Ishikawa (cell line): Measurements from ENCODE around the gene KRTAP25-1.

ENCODE experiments used
- CEBPB ChIP-seq: IDR thresholded peaks from 2 replicates; pipeline ENCODE4 v1.6.1; 2012
- CREB1 ChIP-seq: IDR thresholded peaks from 2 replicates; pipeline ENCODE4 v1.6.1; 2012; ENCODE audit warnings: low read depth
- EGR1 ChIP-seq: IDR thresholded peaks from 2 replicates; pipeline ENCODE4 v1.6.1; 2012
- EP300 ChIP-seq: IDR thresholded peaks from 2 replicates; pipeline ENCODE4 v1.6.1; 2012; ENCODE audit warnings: borderline replicate concordance
- FOXM1 ChIP-seq: IDR thresholded peaks from 2 replicates; pipeline ENCODE4 v1.6.1; 2012; ENCODE audit warnings: low read depth, borderline replicate concordance
- NFIC ChIP-seq: IDR thresholded peaks from 2 replicates; pipeline ENCODE4 v1.6.1; 2012
- RAD21 ChIP-seq: IDR thresholded peaks from 2 replicates; pipeline ENCODE4 v1.6.1; 2012; ENCODE audit warnings: low read depth
- REST ChIP-seq: IDR thresholded peaks from 2 replicates; pipeline ENCODE4 v1.6.1; 2012; ENCODE audit warnings: low read depth, mild to moderate bottlenecking
- TAF1 ChIP-seq: IDR thresholded peaks from 2 replicates; pipeline ENCODE4 v1.6.1; 2012; ENCODE audit warnings: low read depth, mild to moderate bottlenecking
- TCF12 ChIP-seq: IDR thresholded peaks from 2 replicates; pipeline ENCODE4 v1.6.1; 2012; ENCODE audit warnings: low read depth
- TEAD4 ChIP-seq: IDR thresholded peaks from 2 replicates; pipeline ENCODE4 v1.6.1; 2012
- USF1 ChIP-seq: IDR thresholded peaks from 2 replicates; pipeline ENCODE4 v1.6.1; 2012
- YY1 ChIP-seq: IDR thresholded peaks from 2 replicates; pipeline ENCODE4 v1.6.1; 2012; ENCODE audit warnings: low read depth
- ZBTB7A ChIP-seq: IDR thresholded peaks from 2 replicates; pipeline ENCODE4 v1.6.1; 2012; ENCODE audit warnings: low read depth
- TF ChIP-seq, protein P1 (sequence below): IDR thresholded peaks from 2 replicates; pipeline ENCODE4 v1.6.1; 2012

KRTAP25-1 gene, protein sequence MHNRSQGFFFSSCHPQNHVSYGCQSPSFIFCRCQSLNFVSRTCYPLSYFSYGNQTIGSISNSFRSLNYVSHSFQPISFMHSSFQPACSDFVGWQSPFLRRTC

DNA sequence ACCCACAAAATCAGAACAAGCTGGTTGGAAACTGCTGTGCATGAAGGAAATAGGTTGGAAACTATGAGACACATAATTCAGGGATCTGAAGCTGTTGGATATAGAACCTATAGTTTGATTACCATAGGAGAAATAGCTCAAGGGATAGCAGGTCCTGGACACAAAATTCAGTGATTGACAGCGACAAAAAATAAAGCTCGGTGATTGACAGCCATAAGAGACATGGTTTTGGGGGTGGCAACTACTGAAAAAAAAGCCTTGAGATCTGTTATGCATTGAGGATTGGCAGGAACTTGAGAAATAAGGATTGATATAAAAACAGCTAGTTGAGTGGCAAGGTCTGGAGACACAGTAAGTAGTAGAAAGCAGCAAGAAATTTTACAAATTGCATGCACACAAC lies at the start of gene KRTAP25-1:
Gene KRTAP25-1 (minus strand): TSS at position 300 of the 400 bp plus-strand sequence. CDS start 24 bp downstream, at position 276.
- TF ChIP-seq FOXM1 (no peak), EP300 (no peak), EGR1 (no peak), TAF1 (no peak)

DNA sequence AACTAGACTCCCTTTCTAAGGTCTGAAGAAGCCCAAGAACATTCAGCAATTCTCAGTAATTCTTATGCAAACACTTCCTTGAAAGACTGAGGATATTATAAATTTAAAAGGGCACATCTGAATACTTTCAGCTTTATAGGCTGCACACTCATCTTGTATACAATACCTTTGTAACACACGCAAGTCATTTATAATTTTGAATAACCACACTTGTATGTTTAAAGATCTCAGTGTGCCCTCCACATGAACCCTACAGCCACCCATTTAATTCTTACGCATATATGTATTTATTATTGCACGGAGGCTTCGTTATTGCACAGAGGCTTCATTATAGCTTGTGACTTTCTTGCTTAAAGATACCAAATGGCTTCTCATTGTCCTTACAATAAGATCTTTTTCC lies 49.4 kb upstream of the KRTAP25-1 start:
- no peak for TF ChIP-seq RAD21
- TF ChIP-seq, protein P1, sequence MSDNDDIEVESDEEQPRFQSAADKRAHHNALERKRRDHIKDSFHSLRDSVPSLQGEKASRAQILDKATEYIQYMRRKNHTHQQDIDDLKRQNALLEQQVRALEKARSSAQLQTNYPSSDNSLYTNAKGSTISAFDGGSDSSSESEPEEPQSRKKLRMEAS = no peak
- no peak for TF ChIP-seq TEAD4
- no peak for TF ChIP-seq EP300

DNA sequence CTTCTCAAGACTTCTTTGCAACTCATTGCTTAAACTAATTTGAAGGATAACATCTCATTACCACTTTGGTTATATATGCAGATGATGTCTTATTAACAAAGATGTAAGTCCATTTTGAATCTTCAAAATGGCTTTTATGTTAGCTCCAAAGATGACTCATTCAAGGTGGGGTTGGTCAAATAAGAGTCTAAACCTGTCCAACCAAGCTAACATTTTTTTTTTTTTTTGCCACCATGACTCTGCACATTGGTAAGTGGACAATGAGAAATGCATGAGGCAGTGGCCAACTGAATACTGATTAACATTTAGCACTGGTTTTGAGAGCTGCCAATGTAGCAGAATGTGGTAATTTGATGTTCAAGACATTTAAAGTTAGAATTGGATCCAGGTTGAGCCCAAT lies 48.5 kb upstream of the KRTAP25-1 start:
- TF ChIP-seq TEAD4 = no peak
- no peak for TF ChIP-seq EP300
- no peak for TF ChIP-seq CREB1
- no peak for TF ChIP-seq YY1

- no peak for TF ChIP-seq RAD21
- no peak for TF ChIP-seq CREB1
- no peak for TF ChIP-seq USF1
- TF ChIP-seq CEBPB = no peak
- TF ChIP-seq TEAD4 = no peak
- no peak for TF ChIP-seq REST
- TF ChIP-seq ZBTB7A = no peak
- no peak for TF ChIP-seq YY1
- TF ChIP-seq, protein P1 = no peak
- no peak for TF ChIP-seq EP300
- TF ChIP-seq TCF12 = no peak
- TF ChIP-seq EGR1 = no peak
- TF ChIP-seq NFIC = no peak
These were observed 48.0 kb upstream of the KRTAP25-1 start, which contains the start of gene KRTAP27-1 for GRCh38 chr21:30337276-30337744. Gene KRTAP27-1, minus strand, starts transcription at chr21:30337694. Its CDS starts 26 bp downstream, at chr21:30337668.

GRCh38 chr21:30336596-30336995 lies 47.3 kb upstream of the KRTAP25-1 start:
- TF ChIP-seq USF1 (no peak), YY1 (no peak), TCF12 (no peak), CEBPB (no peak), NFIC (no peak), FOXM1 (no peak), TEAD4 (no peak), EGR1 (no peak), EP300 (no peak), RAD21 (no peak), ZBTB7A (no peak), REST (no peak), CREB1 (no peak), TAF1 (no peak)
- TF ChIP-seq, protein P1 = no peak

DNA sequence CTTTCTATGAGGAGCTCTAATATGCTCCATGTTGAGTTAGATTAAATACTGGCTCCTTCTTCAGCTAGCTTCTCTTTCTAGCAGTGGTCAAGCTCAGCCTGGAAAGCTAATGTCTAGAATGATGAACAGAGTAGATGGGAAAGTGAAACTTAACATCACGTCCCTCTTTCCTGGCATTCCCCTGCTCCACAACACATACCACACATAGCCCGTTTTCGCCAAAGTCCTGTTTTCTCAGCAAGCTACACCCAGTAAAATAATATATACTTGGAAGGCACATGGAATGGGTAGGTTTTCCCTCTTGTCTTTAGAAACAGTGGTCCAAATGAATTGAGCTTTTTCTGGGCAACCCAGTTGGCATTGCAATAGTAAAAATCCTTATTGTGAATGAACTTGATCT lies 44.4 kb upstream of the KRTAP25-1 start:
- TF ChIP-seq TCF12 (no peak), FOXM1 (no peak), YY1 (no peak), RAD21 (no peak), CREB1 (no peak)
